H1 (cell line): Measurements from ENCODE around the gene FANCE. TPM values are rescaled to one million over a fixed set of nuclear protein-coding genes. Genes with fewer than 3 reads are reported as not detected.

Experiments
- ASH2L ChIP-seq: fragments of 200-600, 300-600 bp; sonication (generic); IDR thresholded peaks from one replicate; pipeline ENCODE4 v1.7.1; 2017; ENCODE audit warnings: low read length
- CBX8 ChIP-seq: fragments of 300-800, 300-1000 bp; sonication (generic); IDR thresholded peaks from 2 replicates; pipeline ENCODE4 v1.7.1; 2016; ENCODE audit warnings: low read depth, low read length, borderline replicate concordance
- E2F6 ChIP-seq: IDR thresholded peaks from 2 replicates; pipeline ENCODE4 v1.6.1; 2012; ENCODE audit warnings: inconsistent platforms
- EP300 ChIP-seq, 2 experiments: IDR thresholded peaks; 1 replicate in 1 of 2; 2 replicates in 1 of 2; pipeline ENCODE4 v1.6.1; 2011 to 2012; ENCODE audit warnings: low read depth in 2 of 2, low read length in 2 of 2, mild to moderate bottlenecking in 2 of 2, borderline replicate concordance in 1 of 2, inconsistent platforms in 1 of 2, moderate library complexity in 1 of 2
- polyA plus RNA-seq, 7 experiments: library from polyadenylated mRNA; depleted of rRNA in 3 of 7; stranded (reverse) in 5 of 7; unstranded in 2 of 7; fragments of >200 nt in 5 of 7; fragments of 200-250 nt in 2 of 7; gene quantifications; 1 replicate in 5 of 7; 2 replicates in 1 of 7; 4 replicates in 1 of 7; pipeline versions ENCODE4 v1.2.1 to v1.2.3, GENCODE V29; 2011 to 2013; ENCODE audit warnings: missing spikeins in 2 of 7, mixed read lengths in 2 of 7
- total RNA-seq: library from RNA; stranded (reverse); fragmentation: NEBNext Ultra II Directional; extraction: Animal tissue kit (Norgen Biotek cat#: 25700); gene quantifications from 2 replicates; pipeline ENCODE4 v1.2.1, GENCODE V29; 2021

FANCE gene
- total and polyA plus RNA-seq, 2 of the 8 experiments (the other 6 are each of a cell fraction or from before 2014, with no cell fraction given): 16.1 to 17.0 TPM

DNA sequence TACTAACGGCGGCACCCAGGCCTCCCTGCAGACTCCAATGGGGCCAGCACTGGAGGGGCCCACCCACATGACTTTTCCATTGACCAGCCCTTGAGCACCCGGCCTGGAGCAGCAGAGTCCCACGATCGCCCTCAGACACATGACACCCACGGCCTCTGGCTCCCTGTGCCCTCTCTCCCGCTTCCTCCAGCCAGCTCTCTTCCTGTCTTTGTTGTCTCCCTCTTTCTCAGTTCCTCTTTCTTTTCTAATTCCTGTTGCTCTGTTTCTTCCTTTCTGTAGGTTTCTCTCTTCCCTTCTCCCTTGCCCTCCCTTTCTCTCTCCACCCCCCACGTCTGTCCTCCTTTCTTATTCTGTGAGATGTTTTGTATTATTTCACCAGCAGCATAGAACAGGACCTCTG lies 26.1 kb upstream of the FANCE start (continued):
- TF ChIP-seq ASH2L (no peak), EP300 (IDR thresholded peaks at IDR 0.05; ENCODE audit: borderline replicate concordance in 1 of 2, low read depth in 2 of 2, low read length in 2 of 2) (no peak), CBX8 (no peak), E2F6 (no peak)
